Heart left ventricle (tissue), 16 donors: Measurements from ENCODE around the gene PHB1. TPM values are rescaled to one million over a fixed set of nuclear protein-coding genes. Genes with fewer than 3 reads are reported as not detected.

ENCODE experiments used
- ATAC-seq, 4 donors: fragments of 200-7000 bp; cut with Tn5 transposase; one replicate each; pipeline ENCODE4 v1.9.1; 2020 to 2022; ENCODE audit warnings: moderate library complexity in 4 of 4, mild to moderate bottlenecking in 3 of 4, moderate number of reproducible peaks in 1 of 4
- DNase-seq, 5 donors: peaks; one replicate each; pipeline ENCODE4 v3.0.0-alpha.2; 2020
- H3K27ac ChIP-seq, 12 donors: fragments of 200-600 bp; sonication (generic) in 4 of 12; one replicate each; pipeline versions ENCODE4 v1.5.0 to v1.8.0; 2016 to 2022; ENCODE audit warnings: mild to moderate bottlenecking in 2 of 12
- H3K27me3 ChIP-seq, 9 donors: fragments of 200-600 bp; sonication (generic) in 2 of 9; one replicate each; pipeline versions ENCODE4 v1.5.1 to v1.8.0; 2016 to 2022; ENCODE audit warnings: mild to moderate bottlenecking in 3 of 9
- H3K36me3 ChIP-seq, 9 donors: fragments of 200-600 bp; sonication (generic) in 2 of 9; one replicate each; pipeline versions ENCODE4 v1.5.0 to v1.8.0; 2018 to 2022; ENCODE audit warnings: mild to moderate bottlenecking in 2 of 9
- H3K4me1 ChIP-seq, 12 donors: fragments of 200-600 bp; sonication (generic) in 4 of 12; one replicate each; pipeline versions ENCODE4 v1.5.0 to v1.8.0; 2016 to 2022; ENCODE audit warnings: mild to moderate bottlenecking in 3 of 12
- H3K4me3 ChIP-seq, 12 donors: fragments of 200-600 bp; sonication (generic) in 4 of 12; one replicate each; pipeline versions ENCODE4 v1.5.0 to v1.8.0; 2017 to 2022; ENCODE audit warnings: mild to moderate bottlenecking in 9 of 12, moderate library complexity in 4 of 12
- H3K9me3 ChIP-seq, 12 donors: fragments of 200-600 bp; sonication (generic) in 4 of 12; one replicate each; pipeline versions ENCODE4 v1.5.0 to v1.8.0; 2016 to 2022; ENCODE audit warnings: mild to moderate bottlenecking in 1 of 12
- CTCF ChIP-seq, 12 donors: fragments of 200-600 bp; sonication (generic) in 4 of 12; IDR thresholded peaks; one replicate each; pipeline versions ENCODE4 v1.5.0 to v1.8.0; 2018 to 2022; ENCODE audit warnings: antibody characterized with exemption in 12 of 12, mild to moderate bottlenecking in 5 of 12
- POLR2A ChIP-seq, 2 donors: fragments of 450-650 bp; IDR thresholded peaks; one replicate each; pipeline ENCODE4 v1.6.1; 2017; ENCODE audit warnings: antibody characterized with exemption in 2 of 2, mild to moderate bottlenecking in 2 of 2, moderate library complexity in 2 of 2
- WGBS, 4 donors: extraction: QIAGEN DNeasy Blood & Tissue Kit in 2 of 4; methylation state at CpG; one replicate each; pipeline versions ENCODE4 v1.1.5 to v1.1.7; 2013 to 2018; 5-methylcytosine and 5-hydroxymethylcytosine counted together
- intact Hi-C, 10 donors: fragments of 100-400 bp; cut with DNase I; formaldehyde crosslinking; loops; one replicate each; pipeline versions ENCODE4 v1.11.1 to v1.14.2; 2022
- polyA plus RNA-seq, 2 donors: library from polyadenylated mRNA; stranded (reverse); fragments of 200-250 nt; gene quantifications; one replicate each; pipeline ENCODE4 v1.2.3, GENCODE V29; 2013
- total RNA-seq, 9 donors: library from RNA; depleted of rRNA in 2 of 9; stranded (reverse); fragments of >200 nt in 2 of 9; fragmentation: NEBNext Ultra II Directional in 3 of 9; extraction: Animal tissue kit (Norgen Biotek cat#: 25700) in 3 of 9; gene quantifications; one replicate each; pipeline versions ENCODE4 v1.1.0 to v1.2.4, GENCODE V29; 2016 to 2023
- donor health status: ischemic (EF 13 %, LVEDD 7.1; RV severe dilation, severe dysfunction).
- donor health status: healthy with polysubstance abuse.
- donor health status: DM: no; HTN: yes; CAD: no.
- donor health status: DM: no; HTN: no; CAD: no.
- donor health status: ischemic (EF 25% LVEDD 6.9; RV normal size, moderate dysfunction).
- donor health status: ischemic (EF 25% LVEDD 5.7; RV mildly dilated, moderate dysfunction).
- donor health status: healthy.
- donor health status: DM: yes; HTN: yes; CAD: no.
- donor health status: ischemic (EF 35%, LVEDD 5.7; RV mildly dilated, moderate dysfunction).
- donor health status: nonischemic (EF 11% LVEDD 7.7; RV severe dilation, severe dysfunction).
- donor health status: DM: yes; HTN: yes; CAD: no.
- donor health status: PGD.
- donor health status: ischemic (EF 29% LVEDD 5.4; RV normal size, mild dysfunction).
- donor health status: nonischemic (EF 23%, LVEDD 6.1; RV moderate dilation, normal function).

PHB1 gene
- total and polyA plus RNA-seq, 11 donors = 125 to 328 (median 211) TPM

GRCh38 chr17:49402706-49403105 lies 12.0 kb downstream of the PHB1 start:
- intact Hi-C loops = loop anchor here in 6 of 10 donors (10.0 kb wide), 1 partner anchor 152 kb away; no protein-coding TSS in a partner anchor
- no peak for DNase-seq
- Histone ChIP-seq H3K27me3 (no peaks in the 10 kb centered on the region), H3K4me1 (no peaks in the 10 kb centered on the region), H3K27ac (no peak overlapping the region), H3K36me3 (peaks cover 0 to 52% (median 48%) of the 10 kb centered on the region in 9 donors), H3K9me3 (no peaks in the 10 kb centered on the region), H3K4me3 (no peak overlapping the region)
- no peak for ATAC-seq
- TF ChIP-seq CTCF (IDR thresholded peaks at IDR 0.05) (no peak), POLR2A (IDR thresholded peaks at IDR 0.05) (no peak)
- WGBS, 4 donors = 70 to 83% (median 74%) methylated on average over 4 to 6 of the region's 6 CpGs

GRCh38 chr17:49401971-49402611 lies 12.6 kb downstream of the PHB1 start:
- no peak for DNase-seq
- H3K4me1 ChIP-seq = no peaks in the 10 kb centered on the region
- H3K36me3 ChIP-seq = peaks cover 0 to 46% (median 43%) of the 10 kb centered on the region in 9 donors
- no peak for TF ChIP-seq POLR2A (IDR thresholded peaks at IDR 0.05)
- TF ChIP-seq CTCF (IDR thresholded peaks at IDR 0.05) = no peak
- H3K9me3 ChIP-seq = no peaks in the 10 kb centered on the region
- 63 to 77% (median 68%) methylated on average over 6 of the region's 6 CpGs for WGBS, 4 donors
- H3K4me3 ChIP-seq = no peak overlapping the region
- intact Hi-C loops = loop anchor here in 6 of 10 donors (10.0 kb wide), 1 partner anchor 153 kb away; no protein-coding TSS in a partner anchor
- no peak for ATAC-seq
- no peak overlapping the region for H3K27ac ChIP-seq
- no peaks in the 10 kb centered on the region for H3K27me3 ChIP-seq

GRCh38 chr17:49399995-49400394 lies 14.7 kb downstream of the PHB1 start:
- TF ChIP-seq CTCF (IDR thresholded peaks at IDR 0.05) (no peak), POLR2A (IDR thresholded peaks at IDR 0.05) (no peak)
- ATAC-seq (no peak), DNase-seq (no peak)
- no peaks in the 10 kb centered on the region for H3K27me3 ChIP-seq
- H3K27ac ChIP-seq = no peak overlapping the region
- H3K9me3 ChIP-seq = no peaks in the 10 kb centered on the region
- no peak overlapping the region for H3K4me3 ChIP-seq
- peaks cover 0 to 25% (median 22%) of the 10 kb centered on the region in 9 donors for H3K36me3 ChIP-seq
- H3K4me1 ChIP-seq = peaks cover 0 to 2% (median 0%) of the 10 kb centered on the region in 12 donors
- intact Hi-C loops = loop anchor here in 6 of 10 donors (10.0 kb wide), 2 partner anchors 155 to 175 kb away; no protein-coding TSS in a partner anchor
- WGBS, 4 donors = 70 to 81% (median 77%) methylated on average over 3 of the region's 3 CpGs

GRCh38 chr17:49397586-49397985 lies 17.1 kb downstream of the PHB1 start:
- TF ChIP-seq POLR2A (IDR thresholded peaks at IDR 0.05) = no peak
- no peak for TF ChIP-seq CTCF (IDR thresholded peaks at IDR 0.05)
- ATAC-seq = no peak

More at GRCh38 chr17:49397586-49397985, 17.1 kb downstream of the PHB1 start:
- Histone ChIP-seq H3K4me3 (no peak overlapping the region), H3K9me3 (no peaks in the 10 kb centered on the region), H3K27me3 (no peaks in the 10 kb centered on the region), H3K36me3 (peaks cover 0 to under 1% (median 0%) of the 10 kb centered on the region in 9 donors), H3K27ac (no peak overlapping the region), H3K4me1 (peaks cover 0 to 24% (median 4%) of the 10 kb centered on the region in 12 donors)
- DNase-seq = no peak
- intact Hi-C loops = loop anchor here in 1 of 10 donors (10.0 kb wide), 1 partner anchor 173 kb away; no protein-coding TSS in a partner anchor
- whole genome bisulfite sequencing, 4 donors = 46 to 58% (median 51%) methylated on average over 4 of the region's 4 CpGs
